ENCODE measurements around the gene KIF26B.

The KIF26B gene

GRCh38 chr1:245211035-245211749 lies 56.4 kb downstream of the KIF26B start:
- DNase-seq: no peak

- DNase-seq: no peak
Observed at GRCh38 chr1:245211761-245212160, 57.0 kb downstream of the KIF26B start.

DNA sequence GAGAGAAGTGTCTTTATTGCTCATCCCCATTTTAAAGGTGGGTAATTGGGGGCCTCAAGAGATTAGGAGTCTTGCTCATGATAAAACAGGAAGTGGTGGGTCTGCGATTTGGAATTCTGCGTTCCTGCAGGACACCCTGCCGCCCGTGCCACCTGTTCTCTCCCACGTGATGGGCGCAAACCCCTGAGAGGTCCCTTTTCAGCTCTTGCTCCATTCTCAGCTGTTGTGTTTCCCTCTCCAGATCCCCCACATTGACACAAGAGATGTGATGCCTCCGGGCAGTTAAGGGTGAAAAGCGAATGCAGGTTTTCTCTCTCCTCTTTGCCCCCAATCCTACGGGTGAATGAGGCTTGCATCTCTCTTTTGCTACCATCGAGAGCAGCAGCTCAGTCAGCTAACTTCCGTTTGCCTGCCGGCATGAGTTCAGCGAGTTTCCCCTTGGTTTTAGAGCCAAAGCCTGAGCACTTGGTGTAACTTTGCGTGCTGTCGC lies 57.5 kb downstream of the KIF26B start:
- DNase-seq: no peak

- no peak for DNase-seq
Observed at GRCh38 chr1:245213066-245213831, 58.5 kb downstream of the KIF26B start.

DNA sequence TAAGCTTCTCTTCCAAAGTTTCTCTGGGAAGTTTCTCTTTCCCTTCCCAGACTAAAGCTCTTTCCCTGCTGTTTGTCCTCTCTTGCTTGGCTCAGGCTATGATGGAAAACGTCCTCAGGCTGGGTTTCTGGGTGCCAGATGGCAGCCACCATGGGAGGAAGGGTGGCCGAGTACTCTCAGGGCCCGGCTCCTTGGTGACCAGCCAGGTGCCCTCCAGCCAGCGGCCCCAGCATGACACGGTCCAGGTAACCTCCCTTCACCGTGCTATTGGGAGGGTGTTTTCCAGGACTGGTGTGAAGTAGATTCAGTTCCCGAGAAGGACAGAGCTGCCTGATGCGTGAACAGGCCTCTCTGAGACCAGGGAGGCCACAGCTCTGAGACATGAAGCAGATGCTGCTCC lies 60.3 kb downstream of the KIF26B start:
- no peak for DNase-seq

DNA sequence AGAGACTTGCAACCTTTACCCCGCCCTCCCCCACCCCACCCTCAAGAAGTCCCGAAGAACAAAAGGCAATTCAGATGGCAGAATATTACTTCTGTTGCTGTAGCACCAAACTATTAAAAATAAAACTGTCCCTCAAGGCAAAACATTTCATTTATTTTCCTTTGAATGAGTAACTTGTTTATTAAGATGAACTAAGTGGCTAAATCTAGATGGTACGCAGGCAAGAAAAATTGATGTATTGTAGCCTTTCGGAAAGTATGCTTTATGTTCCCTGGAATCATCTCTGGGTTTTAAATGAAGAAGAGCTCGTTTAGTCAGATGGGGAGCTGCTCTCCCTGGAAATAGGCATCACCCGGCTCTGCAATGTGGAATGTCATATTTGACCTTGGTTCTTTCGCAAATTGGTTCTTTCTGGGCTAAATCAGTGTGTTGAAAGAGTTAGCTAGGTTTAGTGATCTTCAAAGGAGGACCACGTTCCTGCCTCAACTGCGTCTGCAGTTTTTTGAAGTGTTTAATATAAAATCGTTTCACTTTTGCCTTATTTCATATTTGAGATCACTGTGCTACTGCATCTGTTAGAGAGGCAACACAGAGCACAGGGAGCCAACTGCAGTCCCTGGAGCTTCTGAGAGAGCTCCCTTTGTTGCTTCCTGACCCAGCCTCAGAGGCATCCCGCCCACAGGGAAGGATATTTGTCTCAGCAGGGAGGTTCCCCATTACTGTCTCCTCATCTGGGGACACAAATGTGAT lies 61.8 kb downstream of the KIF26B start:
- no peak for DNase-seq

- DNase-seq: no peak
Observed at GRCh38 chr1:245217853-245218608, 63.2 kb downstream of the KIF26B start.

GRCh38 chr1:245220381-245220985 lies 65.7 kb downstream of the KIF26B start:
- no peak for DNase-seq

- no peak for DNase-seq
Observed at GRCh38 chr1:245221805-245222204, 67.0 kb downstream of the KIF26B start.

- DNase-seq: no peak
Observed at GRCh38 chr1:245222931-245223595, 68.3 kb downstream of the KIF26B start.

DNA sequence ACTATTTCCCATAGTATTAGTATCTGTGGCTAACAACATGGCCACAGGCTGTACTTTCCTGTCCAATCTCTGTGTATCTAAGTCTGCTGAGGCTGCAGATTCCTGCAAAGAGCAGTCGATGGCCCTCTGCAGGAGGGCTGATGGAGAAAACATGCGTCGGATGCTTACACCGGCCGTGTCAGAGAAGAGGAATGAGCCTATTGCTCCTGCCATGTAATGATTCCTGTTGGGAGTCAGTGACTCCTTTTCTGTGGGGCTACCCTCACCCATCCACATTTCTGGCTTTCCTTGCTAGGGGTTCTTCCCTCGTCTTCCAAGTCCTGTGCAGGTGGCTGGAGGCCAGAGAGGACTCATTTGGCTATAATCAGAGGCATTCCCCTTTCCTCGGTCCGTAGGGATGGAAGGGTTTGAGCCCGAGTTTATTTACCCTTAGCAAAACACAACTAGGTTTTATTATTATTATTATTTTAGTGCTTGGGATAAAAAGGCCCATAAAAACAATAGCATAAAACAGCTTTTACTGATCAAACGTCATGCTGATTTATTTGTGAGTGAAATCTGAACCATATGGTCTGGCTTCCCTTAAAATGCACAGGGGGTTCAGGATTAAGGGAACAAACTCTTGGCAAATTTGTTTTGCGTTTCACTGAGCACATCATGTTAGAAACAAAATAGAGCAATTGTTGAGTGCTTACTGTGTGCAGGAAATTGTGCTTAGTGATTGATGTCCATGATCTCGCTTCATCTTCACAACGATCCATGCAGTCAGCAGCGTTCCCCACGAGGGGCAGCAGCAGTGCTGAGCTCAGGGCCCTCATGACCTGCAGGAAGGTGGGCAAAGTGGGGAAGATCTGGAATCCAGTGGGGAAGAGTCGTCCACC lies 70.8 kb downstream of the KIF26B start:
- no peak for DNase-seq

GRCh38 chr1:245226203-245226499 lies 71.4 kb downstream of the KIF26B start:
- DNase-seq: no peak

- DNase-seq: no peak
Observed at GRCh38 chr1:245229051-245229450, 74.3 kb downstream of the KIF26B start.

DNA sequence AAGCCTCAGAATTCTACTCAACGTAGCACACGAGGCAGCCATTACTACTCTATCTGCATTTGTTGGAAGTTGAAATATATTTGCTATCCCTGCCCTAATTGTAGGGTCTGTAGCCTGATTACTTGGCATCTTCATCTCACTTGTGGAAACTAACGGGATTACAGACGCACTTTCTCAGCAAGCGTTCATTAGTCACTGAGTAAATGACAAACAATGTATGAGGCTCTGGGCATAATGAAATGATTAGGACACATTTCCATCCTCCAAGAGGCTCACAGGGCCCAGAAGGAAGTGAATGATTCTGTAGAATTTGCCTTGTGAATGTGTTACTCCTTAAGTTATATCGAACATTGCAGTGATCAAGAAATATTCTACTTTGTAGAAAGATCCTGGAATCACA lies 78.1 kb downstream of the KIF26B start:
- no peak for DNase-seq

GRCh38 chr1:245234217-245235081 lies 79.7 kb downstream of the KIF26B start:
- DNase-seq: no peak

- DNase-seq: no peak
Observed at GRCh38 chr1:245235156-245235555, 80.4 kb downstream of the KIF26B start.

DNA sequence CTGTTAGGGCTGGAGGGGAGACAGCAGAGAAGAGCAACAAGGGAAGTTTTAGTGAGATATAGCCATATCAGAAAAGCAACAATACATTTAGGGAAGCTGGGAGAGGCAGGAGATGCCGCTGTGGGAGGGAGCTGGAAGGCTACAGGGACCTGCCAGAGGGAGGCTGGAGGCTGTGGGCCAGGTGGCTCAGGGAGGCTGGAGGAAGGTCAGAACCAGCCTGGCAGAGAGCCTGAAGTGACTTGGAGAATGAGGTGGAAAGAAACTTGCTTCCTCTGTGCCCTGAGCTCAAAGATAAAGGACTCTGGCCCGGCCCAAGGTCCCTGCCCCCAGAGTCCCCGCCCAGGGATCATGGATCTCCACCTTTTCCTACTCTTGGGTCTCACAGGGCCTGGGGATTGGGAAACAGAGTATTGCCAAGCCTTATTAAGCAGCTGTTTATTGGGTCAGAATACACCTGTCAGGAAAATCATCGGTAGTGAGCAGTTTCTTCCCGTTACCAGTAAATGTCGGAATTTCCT lies 85.9 kb downstream of the KIF26B start:
- no peak for DNase-seq

DNA sequence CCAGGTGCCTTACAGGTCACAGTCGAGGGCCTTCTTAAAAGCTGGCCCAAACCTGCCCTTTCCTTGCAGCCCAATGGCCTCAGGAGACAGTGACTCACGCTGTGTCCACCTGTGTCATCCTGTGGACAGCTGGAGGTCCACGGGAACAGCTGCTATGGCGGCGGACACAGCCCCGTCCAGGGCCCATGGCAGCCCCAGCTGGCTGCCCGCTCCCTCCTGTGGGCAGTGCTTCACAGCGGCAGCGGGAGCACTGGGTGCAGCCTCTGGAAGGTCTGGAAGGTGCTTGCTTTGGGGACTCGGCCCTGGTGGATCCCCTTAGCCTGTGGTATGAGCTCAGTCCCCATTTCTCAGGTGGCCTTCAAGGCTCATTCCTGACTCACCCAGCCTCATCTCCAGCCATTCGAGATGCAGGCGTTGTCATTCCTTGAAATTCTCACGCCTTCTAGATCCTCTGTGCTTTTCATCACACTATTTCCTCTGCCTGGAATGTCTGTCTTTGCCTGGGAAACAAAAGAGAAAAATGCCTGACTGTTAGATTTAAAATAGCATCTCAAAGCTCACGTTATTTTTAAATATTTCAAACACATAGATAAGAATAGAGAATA lies 86.8 kb downstream of the KIF26B start:
- DNase-seq: no peak

DNA sequence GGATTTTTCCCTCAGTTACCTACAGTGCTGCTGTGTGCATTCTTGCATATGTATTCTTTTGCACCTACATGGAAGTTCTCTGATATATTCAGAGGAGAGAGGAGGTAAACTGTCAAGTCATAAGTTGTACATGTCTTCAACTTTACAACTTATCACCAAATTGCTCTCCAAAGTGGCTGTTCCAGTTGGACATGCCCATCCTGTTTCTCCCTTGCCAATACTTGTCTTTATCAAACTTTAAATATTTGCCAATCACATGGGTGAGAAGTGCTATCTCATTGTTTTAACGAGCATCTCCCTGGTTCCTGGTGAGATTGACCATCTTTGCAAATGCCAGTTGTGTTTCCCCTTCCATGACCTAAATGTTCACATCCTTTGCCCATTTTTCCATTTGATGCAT lies 88.2 kb downstream of the KIF26B start:
- DNase-seq: no peak

Measured in stimulated activated CD8-positive, alpha-beta memory T cell treated with anti-CD3 and anti-CD28 coated beads, Interleukin-4, amount 100 ng/mL, for 48 hours (primary cell).